Effector memory CD4-positive, alpha-beta T cell (primary cell): ENCODE results near the gene AQP12A.
"Not testable (repeated sequence)": the region's sequence is repeated elsewhere in the genome, so short reads cannot be mapped to it uniquely, and the experiment has no call there.

ENCODE experiments used
- DNase-seq, 3 donors: peaks; one replicate each; pipeline ENCODE4 v3.0.0-alpha.2; 2020
- H3K27ac ChIP-seq: 2 replicates; pipeline ENCODE4 v1.7.0; 2013; ENCODE audit warnings: mild to moderate bottlenecking, low read length, moderate library complexity; ENCODE audit not compliant: insufficient read depth, poor library complexity, severe bottlenecking
- H3K27me3 ChIP-seq: replicated peaks from 2 replicates; pipeline ENCODE4 v1.7.0; 2013; ENCODE audit warnings: mild to moderate bottlenecking, low read length; ENCODE audit not compliant: insufficient read depth, control insufficient read depth, poor library complexity, severe bottlenecking
- H3K36me3 ChIP-seq: 2 replicates; pipeline ENCODE4 v1.7.0; 2013; ENCODE audit warnings: mild to moderate bottlenecking, low read length, moderate library complexity; ENCODE audit not compliant: control insufficient read depth, insufficient read depth
- H3K4me1 ChIP-seq: 2 replicates; pipeline ENCODE4 v1.7.0; 2013; ENCODE audit warnings: low read length, mild to moderate bottlenecking; ENCODE audit not compliant: control insufficient read depth, insufficient read depth, poor library complexity, severe bottlenecking
- H3K4me3 ChIP-seq: 2 replicates; pipeline ENCODE4 v1.7.0; 2013; ENCODE audit warnings: low read length, low read depth, mild to moderate bottlenecking; ENCODE audit not compliant: insufficient read depth, poor library complexity, severe bottlenecking
- H3K9me3 ChIP-seq: 2 replicates; pipeline ENCODE4 v1.7.0; 2013; ENCODE audit warnings: mild to moderate bottlenecking, low read length, moderate library complexity; ENCODE audit not compliant: control insufficient read depth

The AQP12A gene

DNA sequence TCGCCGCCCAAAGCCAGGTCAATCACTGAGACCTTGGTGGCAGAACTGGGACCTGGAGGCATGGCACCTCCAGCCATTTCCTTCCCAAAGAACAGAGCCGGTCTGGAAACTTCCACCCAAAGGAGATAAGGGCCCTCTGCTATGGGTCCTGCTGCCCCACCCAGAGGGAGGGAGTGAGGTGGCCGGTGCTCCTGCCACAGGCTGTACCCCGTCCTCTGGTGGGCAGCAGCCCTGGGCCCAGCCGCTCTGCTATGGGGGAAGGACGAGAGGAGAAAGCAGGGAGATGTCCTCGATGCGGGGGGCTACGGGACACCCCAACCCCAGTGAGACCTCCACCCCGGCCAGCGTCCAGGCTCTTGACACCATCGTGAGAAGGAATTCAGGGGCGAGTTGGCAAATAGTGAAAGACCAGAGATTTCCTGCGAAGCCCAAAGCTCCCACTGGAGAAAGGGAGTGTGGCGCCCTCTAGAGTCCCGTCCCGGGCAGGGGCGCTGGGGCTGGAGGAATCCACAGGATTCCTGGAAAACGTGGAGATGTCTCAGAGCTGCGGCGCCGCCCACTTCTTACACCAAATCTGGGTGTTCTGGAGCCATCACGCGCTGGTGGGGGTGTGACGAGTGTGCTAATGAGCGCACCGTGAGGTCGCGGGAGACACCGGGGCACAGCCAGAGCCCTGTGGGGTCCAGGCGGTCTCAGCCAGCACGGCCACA, 7.3 kb downstream of the AQP12A start:
- not testable (repeated sequence) for H3K27ac ChIP-seq, DNase-seq, H3K27me3 ChIP-seq, H3K36me3 ChIP-seq, H3K4me3 ChIP-seq, H3K4me1 ChIP-seq, H3K9me3 ChIP-seq

DNA sequence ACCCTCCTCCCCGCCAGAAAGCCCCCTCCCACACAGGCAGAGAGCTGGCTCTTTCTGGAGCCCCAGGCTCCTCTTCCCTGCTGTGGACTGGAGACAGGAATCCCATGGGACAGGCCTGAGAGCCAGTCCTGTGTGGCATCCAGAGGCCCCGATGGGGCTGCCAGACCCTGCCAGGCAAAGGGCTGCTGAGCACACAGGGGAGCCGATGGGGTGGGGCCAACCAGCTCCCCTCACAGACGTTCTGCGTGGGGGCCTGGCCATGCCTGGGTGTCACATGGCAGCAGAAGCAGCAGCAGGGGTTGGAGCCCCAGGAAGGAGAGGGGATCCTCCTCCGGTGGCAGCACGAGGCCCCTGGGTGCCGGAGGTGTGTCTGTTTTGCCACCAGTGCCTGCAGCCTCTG, 8.2 kb downstream of the AQP12A start:
- not testable (repeated sequence) for H3K27ac ChIP-seq, H3K36me3 ChIP-seq, H3K4me3 ChIP-seq, H3K27me3 ChIP-seq, DNase-seq, H3K4me1 ChIP-seq, H3K9me3 ChIP-seq

DNA sequence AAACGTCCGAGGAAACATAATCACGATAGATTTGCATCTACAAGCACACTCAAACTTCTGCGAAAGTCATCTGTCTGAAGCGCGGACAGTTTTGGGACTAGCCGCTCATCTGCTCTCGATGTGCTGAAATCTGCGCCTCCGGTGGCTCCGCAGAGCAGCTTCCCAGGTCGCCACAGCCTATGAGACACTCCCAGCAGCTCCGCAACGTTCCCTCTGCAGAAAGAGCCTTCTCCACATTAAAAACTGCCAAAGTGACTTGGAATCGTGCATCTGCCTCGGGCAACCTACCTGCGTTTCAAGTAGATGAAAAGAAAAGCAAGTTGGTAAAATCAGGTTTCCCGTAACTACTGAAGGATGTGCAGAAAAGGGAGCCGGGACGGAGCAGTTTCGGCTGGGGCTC, 8.9 kb downstream of the AQP12A start:
- peaks cover 13% of the 10 kb centered on the region for H3K4me1 ChIP-seq
- not testable (repeated sequence) for DNase-seq, H3K27me3 ChIP-seq, H3K27ac ChIP-seq, H3K9me3 ChIP-seq, H3K36me3 ChIP-seq, H3K4me3 ChIP-seq

DNA sequence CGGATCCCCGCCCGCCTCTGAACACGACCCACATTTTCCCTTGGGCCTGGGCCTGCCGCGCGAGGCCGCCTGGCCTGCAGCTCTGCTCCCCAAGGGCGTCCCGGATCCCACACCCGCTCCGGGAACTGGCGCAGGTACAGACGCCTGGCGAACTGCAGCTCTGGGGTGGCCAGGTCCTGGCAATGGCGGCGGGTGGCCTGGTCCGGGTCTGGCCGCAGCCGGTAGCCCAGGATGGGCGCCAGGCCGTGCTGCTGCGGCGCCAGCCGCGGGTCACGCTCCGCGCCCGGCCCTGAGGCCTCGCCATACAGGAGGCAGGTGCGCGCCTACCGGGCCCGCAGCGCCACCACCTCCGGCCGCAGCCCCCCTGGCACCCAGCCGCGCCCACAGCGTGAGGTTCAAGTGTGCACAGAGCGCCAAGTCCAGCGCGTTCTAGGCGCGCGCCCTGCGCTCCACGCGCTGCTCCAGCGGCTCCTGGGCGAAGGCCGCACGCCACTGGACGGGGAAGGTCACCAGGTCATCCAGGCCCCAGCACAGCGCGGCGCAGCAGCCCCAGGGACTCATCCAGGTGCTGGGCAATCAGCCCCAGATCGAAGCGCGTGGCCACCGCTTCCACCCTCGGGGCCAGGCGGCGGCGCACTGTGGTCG, 9.5 kb downstream of the AQP12A start:
- no peak for DNase-seq

DNA sequence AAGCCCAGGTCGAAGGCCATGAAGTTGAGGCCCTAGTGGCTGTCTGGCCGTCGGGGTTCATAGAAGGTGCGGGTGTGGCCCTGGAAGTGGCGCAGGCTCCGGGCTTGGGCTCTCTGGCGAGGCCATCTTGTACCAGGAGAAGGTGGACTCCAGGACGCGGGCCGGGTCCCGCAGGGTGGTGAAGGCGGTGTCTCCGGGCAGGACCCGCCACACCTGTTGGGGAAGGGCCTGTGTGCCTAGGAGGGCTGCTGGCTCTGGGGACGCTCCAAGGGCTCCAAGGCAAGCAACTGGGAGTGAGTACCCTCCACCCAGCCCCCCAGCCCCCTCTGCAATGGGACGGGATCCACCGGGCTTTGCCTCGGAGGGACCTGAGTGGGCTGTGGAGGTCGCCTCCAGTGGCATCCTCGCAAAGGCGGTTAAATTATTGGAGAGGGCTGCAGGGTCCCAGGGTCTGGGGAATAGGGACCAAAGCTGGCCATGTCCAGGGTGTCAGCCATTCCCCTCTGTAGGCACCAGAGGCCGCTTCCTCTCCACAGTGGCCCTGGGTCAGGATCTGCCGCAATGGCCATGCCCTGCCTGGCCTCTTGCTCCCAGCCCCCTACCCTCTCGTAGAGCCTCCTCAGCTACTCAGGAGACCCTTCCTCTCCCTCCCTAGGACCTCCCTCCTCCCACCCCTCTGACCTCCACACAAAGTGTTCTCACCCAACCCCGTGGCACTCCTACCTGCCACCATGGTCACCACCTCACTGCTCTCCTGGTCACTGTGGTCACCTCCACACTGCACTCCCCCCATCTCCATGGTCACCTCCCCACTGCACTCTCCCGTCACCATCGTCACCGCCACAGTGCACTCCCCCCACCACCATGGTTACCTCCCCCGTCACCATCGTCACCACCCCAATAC, 10.3 kb downstream of the AQP12A start:
- Histone ChIP-seq H3K9me3 (no peaks in the 10 kb centered on the region), H3K36me3 (no peaks in the 10 kb centered on the region), H3K4me1 (peaks cover 14% of the 10 kb centered on the region), H3K27ac (no peak overlapping the region), H3K27me3 (no peaks in the 10 kb centered on the region), H3K4me3 (no peak overlapping the region)
- no peak for DNase-seq

More for the DNA sequence above, 9.5 kb downstream of the AQP12A start:
- H3K27me3 ChIP-seq = no peaks in the 10 kb centered on the region
- H3K36me3 ChIP-seq = no peaks in the 10 kb centered on the region
- no peak overlapping the region for H3K4me3 ChIP-seq
- no peak overlapping the region for H3K27ac ChIP-seq
- peaks cover 14% of the 10 kb centered on the region for H3K4me1 ChIP-seq
- H3K9me3 ChIP-seq = no peaks in the 10 kb centered on the region

DNA sequence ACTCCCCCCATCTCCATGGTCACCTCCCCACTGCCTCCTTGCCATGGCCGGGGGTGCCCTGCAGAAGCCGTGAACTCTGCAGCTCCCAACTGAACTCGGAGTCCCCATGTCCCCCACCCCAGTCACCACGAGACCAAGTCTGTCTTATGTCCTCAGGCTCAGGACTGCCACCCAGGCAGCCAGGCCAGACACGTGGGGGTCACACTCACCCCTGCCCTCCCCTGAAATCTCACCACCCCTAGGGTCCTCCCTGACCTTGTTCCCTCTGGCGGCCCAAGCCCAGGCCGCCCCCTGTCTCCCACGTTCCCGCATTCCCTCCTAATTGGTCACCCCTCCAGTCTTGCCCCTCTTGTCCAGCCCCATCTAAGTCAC, 11.0 kb downstream of the AQP12A start:
- Histone ChIP-seq H3K9me3 (no peaks in the 10 kb centered on the region), H3K4me1 (peaks cover 14% of the 10 kb centered on the region), H3K4me3 (no peak overlapping the region), H3K36me3 (no peaks in the 10 kb centered on the region), H3K27ac (no peak overlapping the region), H3K27me3 (no peaks in the 10 kb centered on the region)
- DNase-seq = no peak

DNA sequence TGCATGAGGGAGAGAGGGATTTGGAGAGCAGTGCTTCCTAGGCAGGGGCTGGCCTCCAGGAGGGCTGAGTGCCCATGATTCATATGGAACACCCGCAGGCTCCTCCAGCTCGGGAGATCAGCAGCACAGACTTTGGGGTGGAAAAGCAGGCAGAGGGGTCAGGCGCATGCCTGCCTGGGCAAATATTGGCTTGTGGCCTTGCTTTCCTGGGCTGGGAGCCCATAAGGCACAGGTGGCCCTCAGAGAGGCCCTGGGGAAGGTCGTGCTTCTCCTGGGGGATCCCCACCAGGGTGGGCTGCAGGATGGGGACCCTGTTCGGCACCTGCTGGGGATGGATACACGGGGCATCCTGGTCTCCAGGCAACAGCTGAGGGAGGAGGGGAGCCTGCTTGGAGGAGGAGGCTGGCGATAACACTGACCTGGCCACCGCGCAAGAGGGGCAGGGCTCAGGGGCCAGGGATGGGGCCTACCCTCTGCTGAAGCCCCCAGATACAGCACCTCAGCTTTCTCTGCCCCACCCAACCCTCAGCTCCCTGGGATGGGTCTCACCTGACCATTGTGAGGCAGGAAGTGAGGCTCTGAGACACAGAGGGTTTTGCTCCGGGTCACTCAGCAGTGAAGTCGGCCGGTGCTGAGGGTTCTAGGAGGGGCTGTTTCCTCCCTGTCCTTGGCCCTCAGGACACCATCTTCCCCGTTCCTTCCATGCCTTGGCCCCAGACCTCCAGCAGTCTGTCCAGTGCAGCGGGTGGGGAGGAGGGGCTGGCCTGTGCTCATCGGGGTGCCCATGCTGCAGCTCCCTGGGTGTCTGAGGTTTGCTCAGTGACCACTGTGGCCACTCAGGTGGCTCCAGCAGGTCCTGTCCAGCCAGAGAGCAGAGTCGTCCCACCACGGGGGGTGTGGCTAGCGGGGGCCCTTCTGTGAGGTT, 12.0 kb downstream of the AQP12A start:
- Histone ChIP-seq H3K27me3 (no peaks in the 10 kb centered on the region), H3K4me3 (no peak overlapping the region), H3K4me1 (peaks cover 14% of the 10 kb centered on the region), H3K9me3 (no peaks in the 10 kb centered on the region), H3K36me3 (no peaks in the 10 kb centered on the region), H3K27ac (no peak overlapping the region)
- no peak for DNase-seq

DNA sequence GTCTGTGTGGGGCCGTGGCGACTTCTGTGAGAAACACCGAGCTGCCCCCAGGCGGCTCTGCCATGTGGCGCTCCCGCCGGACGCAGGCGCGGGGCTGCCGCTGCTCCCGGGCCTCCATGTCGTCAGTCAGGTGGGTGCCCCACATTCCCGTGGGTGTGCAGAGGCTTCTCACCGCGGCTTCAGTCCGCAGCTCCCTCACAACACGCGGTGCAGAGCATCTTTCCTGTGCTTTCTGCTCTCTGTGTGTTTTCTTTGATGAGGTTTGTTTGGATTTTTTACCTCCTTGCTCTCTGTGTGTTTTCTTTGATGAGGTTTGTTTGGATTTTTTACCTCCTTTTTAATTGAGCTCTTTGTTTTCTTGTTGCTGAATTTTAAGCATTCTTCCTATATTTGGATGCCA, 13.0 kb downstream of the AQP12A start:
- Histone ChIP-seq H3K4me1 (peaks cover 14% of the 10 kb centered on the region), H3K27ac (no peak overlapping the region), H3K9me3 (no peaks in the 10 kb centered on the region), H3K36me3 (no peaks in the 10 kb centered on the region), H3K4me3 (no peak overlapping the region), H3K27me3 (no peaks in the 10 kb centered on the region)
- no peak for DNase-seq

DNA sequence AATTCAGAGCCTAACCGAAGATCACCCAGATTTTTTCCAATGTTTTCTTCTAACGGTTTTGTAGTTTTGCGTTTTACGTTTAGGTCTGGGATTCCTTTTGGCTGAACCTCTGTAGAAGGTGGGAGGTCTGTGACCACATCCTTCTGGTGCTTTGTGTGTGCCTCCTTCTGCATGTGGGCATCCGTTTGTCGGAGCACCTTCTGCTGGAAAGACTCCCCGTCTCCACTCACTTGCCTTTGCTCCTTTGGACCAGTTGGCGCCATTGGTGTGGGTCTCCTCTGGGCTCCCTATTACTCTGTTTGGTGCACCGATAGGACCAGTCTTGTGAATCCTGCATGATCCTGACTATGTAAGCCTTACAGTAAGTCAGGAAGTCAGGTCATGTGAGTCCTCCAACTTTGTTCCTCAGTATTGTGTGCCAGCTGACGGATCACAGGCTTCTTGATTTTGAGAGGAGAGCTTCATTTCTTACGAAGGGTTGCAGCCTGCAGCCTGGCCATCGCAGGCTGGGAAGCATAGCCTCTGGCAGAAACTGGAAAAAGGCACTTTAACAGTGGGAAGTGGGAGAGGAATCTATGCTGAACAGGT, 13.6 kb downstream of the AQP12A start:
- DNase-seq = no peak
- Histone ChIP-seq H3K27me3 (no peaks in the 10 kb centered on the region), H3K9me3 (no peaks in the 10 kb centered on the region), H3K36me3 (no peaks in the 10 kb centered on the region), H3K27ac (no peak overlapping the region), H3K4me1 (peaks cover 14% of the 10 kb centered on the region), H3K4me3 (no peak overlapping the region)
